ENCODE data around the gene SLC7A11.
A peak's percentile ranks its signal among the peaks of the same experiment; 100 is the strongest.

Gene SLC7A11

DNA sequence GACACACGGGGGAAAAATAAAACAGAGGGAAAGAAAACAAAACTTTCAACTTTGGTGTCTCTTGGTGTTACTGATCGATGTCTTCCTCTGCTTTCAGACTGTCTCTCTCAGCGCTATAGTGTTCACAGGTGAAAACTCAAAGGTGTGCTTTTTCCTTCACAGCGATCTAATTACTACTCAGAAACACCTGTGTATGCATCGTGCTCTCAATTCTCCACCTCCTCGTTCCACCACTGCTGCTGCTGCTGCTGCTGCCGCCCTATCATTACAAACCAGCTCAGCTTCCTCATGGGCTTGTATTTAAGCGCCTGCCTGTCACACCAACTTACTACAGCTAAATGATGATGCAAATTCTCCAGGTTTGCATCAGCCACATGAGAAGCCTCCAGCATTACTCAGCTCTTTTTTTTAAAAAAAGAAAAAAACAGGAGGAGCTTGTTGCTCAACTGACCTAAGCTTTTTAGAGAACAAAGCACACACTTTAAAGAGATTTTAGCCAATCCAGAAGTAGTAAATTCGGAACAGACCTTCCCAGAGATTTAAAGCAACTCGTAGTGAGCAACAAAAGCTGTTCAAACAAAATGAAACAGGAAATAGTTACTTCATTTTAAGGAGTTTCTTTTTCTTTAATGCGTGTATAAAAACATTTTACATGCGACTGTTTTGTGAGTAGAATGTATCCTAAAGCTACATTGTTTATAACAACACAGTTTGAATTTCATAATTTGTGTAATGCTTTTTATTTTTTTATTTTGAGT lies at the start of gene SLC7A11:
Gene SLC7A11 (minus strand): TSS at position 274 of the 758 bp plus-strand sequence. CDS start 280 bp downstream, outside the sequence.
- Histone ChIP-seq H3K9me3 (ENCODE audit: control insufficient read depth, insufficient read depth, low read length) (no peaks in the 10 kb centered on the region), H3K9ac (ENCODE audit: low read depth, low read length) (peak within 1 kb of the TSS; percentile 91), H3K4me3 (ENCODE audit: low read depth, low read length) (peak within 1 kb of the TSS; percentile 85), H3K27me3 (ENCODE audit: control insufficient read depth, insufficient read depth, low read length) (no peaks in the 10 kb centered on the region), H3K4me1 (ENCODE audit: control insufficient read depth, insufficient read depth, low read length) (peaks cover 12% of the 10 kb centered on the region), H3K36me3 (ENCODE audit: control insufficient read depth, insufficient read depth, low read length) (no peaks in the 10 kb centered on the region)

GRCh38 chr4:138291431-138291830 lies 49.3 kb upstream of the SLC7A11 start:
- Histone ChIP-seq H3K9me3 (ENCODE audit: control insufficient read depth, insufficient read depth, low read length) (no peaks in the 10 kb centered on the region), H3K4me3 (ENCODE audit: low read depth, low read length) (no peak overlapping the region), H3K4me1 (ENCODE audit: control insufficient read depth, insufficient read depth, low read length) (no peaks in the 10 kb centered on the region), H3K9ac (ENCODE audit: low read depth, low read length) (no peak overlapping the region), H3K36me3 (ENCODE audit: control insufficient read depth, insufficient read depth, low read length) (no peaks in the 10 kb centered on the region), H3K27me3 (ENCODE audit: control insufficient read depth, insufficient read depth, low read length) (no peaks in the 10 kb centered on the region)

GRCh38 chr4:138290805-138291204 lies 48.7 kb upstream of the SLC7A11 start:
- no peaks in the 10 kb centered on the region for H3K27me3 ChIP-seq (ENCODE audit: control insufficient read depth, insufficient read depth, low read length)
- no peaks in the 10 kb centered on the region for H3K4me1 ChIP-seq (ENCODE audit: control insufficient read depth, insufficient read depth, low read length)
- H3K9me3 ChIP-seq (ENCODE audit: control insufficient read depth, insufficient read depth, low read length): no peaks in the 10 kb centered on the region
- no peak overlapping the region for H3K9ac ChIP-seq (ENCODE audit: low read depth, low read length)
- H3K36me3 ChIP-seq (ENCODE audit: control insufficient read depth, insufficient read depth, low read length): no peaks in the 10 kb centered on the region
- H3K4me3 ChIP-seq (ENCODE audit: low read depth, low read length): no peak overlapping the region

DNA sequence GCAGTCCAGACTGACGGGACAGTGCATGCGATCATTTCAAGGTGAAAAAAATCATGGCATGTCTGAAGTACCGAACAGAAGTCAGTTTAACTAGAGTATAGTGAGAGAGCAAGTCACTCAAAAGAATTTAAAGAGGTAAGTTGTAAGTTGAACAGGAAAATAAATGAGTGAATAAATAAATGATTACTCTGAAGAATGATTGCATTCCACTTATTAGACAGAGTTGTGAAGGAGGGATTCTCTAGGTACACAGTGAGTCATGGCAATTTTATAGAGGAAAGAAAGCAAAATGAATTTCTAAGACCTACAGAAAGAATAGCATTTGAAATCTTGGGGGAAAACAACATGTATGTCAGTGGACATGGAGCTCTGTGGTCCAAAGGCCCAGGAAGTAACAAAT lies 37.1 kb upstream of the SLC7A11 start:
- no peaks in the 10 kb centered on the region for H3K4me1 ChIP-seq (ENCODE audit: control insufficient read depth, insufficient read depth, low read length)
- no peaks in the 10 kb centered on the region for H3K9me3 ChIP-seq (ENCODE audit: control insufficient read depth, insufficient read depth, low read length)
- H3K4me3 ChIP-seq (ENCODE audit: low read depth, low read length): no peak overlapping the region
- H3K27me3 ChIP-seq (ENCODE audit: control insufficient read depth, insufficient read depth, low read length): no peaks in the 10 kb centered on the region
- H3K9ac ChIP-seq (ENCODE audit: low read depth, low read length): no peak overlapping the region
- H3K36me3 ChIP-seq (ENCODE audit: control insufficient read depth, insufficient read depth, low read length): no peaks in the 10 kb centered on the region

GRCh38 chr4:138277133-138277532 lies 35.0 kb upstream of the SLC7A11 start:
- no peaks in the 10 kb centered on the region for H3K36me3 ChIP-seq (ENCODE audit: control insufficient read depth, insufficient read depth, low read length)
- no peak overlapping the region for H3K9ac ChIP-seq (ENCODE audit: low read depth, low read length)
- no peak overlapping the region for H3K4me3 ChIP-seq (ENCODE audit: low read depth, low read length)
- no peaks in the 10 kb centered on the region for H3K4me1 ChIP-seq (ENCODE audit: control insufficient read depth, insufficient read depth, low read length)
- no peaks in the 10 kb centered on the region for H3K27me3 ChIP-seq (ENCODE audit: control insufficient read depth, insufficient read depth, low read length)
- no peaks in the 10 kb centered on the region for H3K9me3 ChIP-seq (ENCODE audit: control insufficient read depth, insufficient read depth, low read length)

GRCh38 chr4:138275963-138276621 lies 33.9 kb upstream of the SLC7A11 start:
- H3K4me1 ChIP-seq (ENCODE audit: control insufficient read depth, insufficient read depth, low read length): no peaks in the 10 kb centered on the region
- no peak overlapping the region for H3K4me3 ChIP-seq (ENCODE audit: low read depth, low read length)
- no peaks in the 10 kb centered on the region for H3K27me3 ChIP-seq (ENCODE audit: control insufficient read depth, insufficient read depth, low read length)
- no peaks in the 10 kb centered on the region for H3K9me3 ChIP-seq (ENCODE audit: control insufficient read depth, insufficient read depth, low read length)
- H3K9ac ChIP-seq (ENCODE audit: low read depth, low read length): no peak overlapping the region
- no peaks in the 10 kb centered on the region for H3K36me3 ChIP-seq (ENCODE audit: control insufficient read depth, insufficient read depth, low read length)

DNA sequence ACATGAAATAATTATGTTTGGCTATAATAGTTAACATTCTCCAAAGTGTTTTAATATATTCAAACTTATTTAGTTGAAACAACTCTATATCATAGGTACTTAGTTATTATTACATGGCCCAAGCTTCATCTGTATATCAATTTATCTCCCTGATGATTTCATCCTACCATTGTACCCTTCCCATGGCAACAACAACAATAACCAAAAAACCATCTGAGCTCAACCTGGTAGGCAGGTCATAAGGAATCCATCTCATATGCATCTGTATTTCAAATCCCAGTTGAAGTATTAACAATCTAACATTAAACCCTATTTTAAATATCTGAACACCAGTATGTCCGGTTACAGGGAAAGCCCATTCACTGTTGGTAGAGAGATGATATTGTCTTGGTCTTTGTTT lies 33.1 kb upstream of the SLC7A11 start:
- no peaks in the 10 kb centered on the region for H3K27me3 ChIP-seq (ENCODE audit: control insufficient read depth, insufficient read depth, low read length)
- H3K36me3 ChIP-seq (ENCODE audit: control insufficient read depth, insufficient read depth, low read length): no peaks in the 10 kb centered on the region
- no peaks in the 10 kb centered on the region for H3K9me3 ChIP-seq (ENCODE audit: control insufficient read depth, insufficient read depth, low read length)
- H3K9ac ChIP-seq (ENCODE audit: low read depth, low read length): no peak overlapping the region
- H3K4me3 ChIP-seq (ENCODE audit: low read depth, low read length): no peak overlapping the region
- no peaks in the 10 kb centered on the region for H3K4me1 ChIP-seq (ENCODE audit: control insufficient read depth, insufficient read depth, low read length)

- H3K27me3 ChIP-seq (ENCODE audit: control insufficient read depth, insufficient read depth, low read length): no peaks in the 10 kb centered on the region
- no peaks in the 10 kb centered on the region for H3K9me3 ChIP-seq (ENCODE audit: control insufficient read depth, insufficient read depth, low read length)
- H3K4me3 ChIP-seq (ENCODE audit: low read depth, low read length): no peak overlapping the region
- H3K36me3 ChIP-seq (ENCODE audit: control insufficient read depth, insufficient read depth, low read length): no peaks in the 10 kb centered on the region
- H3K9ac ChIP-seq (ENCODE audit: low read depth, low read length): no peak overlapping the region
- no peaks in the 10 kb centered on the region for H3K4me1 ChIP-seq (ENCODE audit: control insufficient read depth, insufficient read depth, low read length)
Observed at GRCh38 chr4:138269175-138269574, 27.0 kb upstream of the SLC7A11 start.

DNA sequence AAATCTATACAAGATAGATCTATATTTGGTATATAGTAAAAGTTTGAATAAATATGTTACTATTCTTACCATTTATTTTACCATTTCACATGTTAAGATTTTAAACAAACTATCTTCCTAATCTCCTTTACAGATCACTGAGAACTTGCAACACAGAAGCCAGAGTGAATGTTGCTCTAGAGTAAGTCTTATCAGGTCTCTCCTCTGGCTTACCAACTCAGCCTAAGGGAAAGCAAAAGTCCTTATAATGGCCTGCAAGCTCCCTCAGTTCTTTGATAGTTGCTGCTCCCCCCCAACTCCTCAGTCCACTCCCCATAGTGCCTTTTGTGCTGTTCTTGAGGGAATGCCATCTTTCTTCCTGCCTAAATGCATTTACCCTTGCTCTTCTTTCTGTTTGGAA lies 25.7 kb upstream of the SLC7A11 start:
- Histone ChIP-seq H3K36me3 (ENCODE audit: control insufficient read depth, insufficient read depth, low read length) (no peaks in the 10 kb centered on the region), H3K9me3 (ENCODE audit: control insufficient read depth, insufficient read depth, low read length) (no peaks in the 10 kb centered on the region), H3K27me3 (ENCODE audit: control insufficient read depth, insufficient read depth, low read length) (no peaks in the 10 kb centered on the region), H3K4me3 (ENCODE audit: low read depth, low read length) (no peak overlapping the region), H3K9ac (ENCODE audit: low read depth, low read length) (no peak overlapping the region), H3K4me1 (ENCODE audit: control insufficient read depth, insufficient read depth, low read length) (no peaks in the 10 kb centered on the region)

DNA sequence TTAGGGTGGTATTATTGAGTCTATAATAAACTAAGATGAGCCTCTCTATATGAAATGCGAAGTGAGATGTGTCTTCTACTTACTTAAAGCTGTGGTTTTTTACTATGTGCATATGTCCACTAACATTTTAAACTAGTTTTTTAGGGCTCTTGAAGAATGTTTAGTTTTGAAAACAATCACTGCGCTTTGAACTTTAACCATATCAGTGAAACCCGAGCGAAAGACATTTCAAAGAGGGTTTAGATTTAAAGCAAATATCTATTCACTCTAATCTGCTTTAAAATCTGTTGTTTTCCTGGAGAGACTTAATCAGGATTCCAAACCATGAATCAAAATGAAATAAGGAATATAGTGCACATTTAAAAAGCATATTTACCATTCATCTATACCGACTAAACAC lies 24.8 kb upstream of the SLC7A11 start:
- H3K9ac ChIP-seq (ENCODE audit: low read depth, low read length): no peak overlapping the region
- H3K27me3 ChIP-seq (ENCODE audit: control insufficient read depth, insufficient read depth, low read length): no peaks in the 10 kb centered on the region
- H3K4me3 ChIP-seq (ENCODE audit: low read depth, low read length): no peak overlapping the region
- no peaks in the 10 kb centered on the region for H3K36me3 ChIP-seq (ENCODE audit: control insufficient read depth, insufficient read depth, low read length)
- no peaks in the 10 kb centered on the region for H3K9me3 ChIP-seq (ENCODE audit: control insufficient read depth, insufficient read depth, low read length)
- no peaks in the 10 kb centered on the region for H3K4me1 ChIP-seq (ENCODE audit: control insufficient read depth, insufficient read depth, low read length)

GRCh38 chr4:138263247-138263816 lies 21.2 kb upstream of the SLC7A11 start:
- Histone ChIP-seq H3K4me3 (ENCODE audit: low read depth, low read length) (no peak overlapping the region), H3K36me3 (ENCODE audit: control insufficient read depth, insufficient read depth, low read length) (no peaks in the 10 kb centered on the region), H3K4me1 (ENCODE audit: control insufficient read depth, insufficient read depth, low read length) (no peaks in the 10 kb centered on the region), H3K9ac (ENCODE audit: low read depth, low read length) (no peak overlapping the region), H3K27me3 (ENCODE audit: control insufficient read depth, insufficient read depth, low read length) (no peaks in the 10 kb centered on the region), H3K9me3 (ENCODE audit: control insufficient read depth, insufficient read depth, low read length) (no peaks in the 10 kb centered on the region)

DNA sequence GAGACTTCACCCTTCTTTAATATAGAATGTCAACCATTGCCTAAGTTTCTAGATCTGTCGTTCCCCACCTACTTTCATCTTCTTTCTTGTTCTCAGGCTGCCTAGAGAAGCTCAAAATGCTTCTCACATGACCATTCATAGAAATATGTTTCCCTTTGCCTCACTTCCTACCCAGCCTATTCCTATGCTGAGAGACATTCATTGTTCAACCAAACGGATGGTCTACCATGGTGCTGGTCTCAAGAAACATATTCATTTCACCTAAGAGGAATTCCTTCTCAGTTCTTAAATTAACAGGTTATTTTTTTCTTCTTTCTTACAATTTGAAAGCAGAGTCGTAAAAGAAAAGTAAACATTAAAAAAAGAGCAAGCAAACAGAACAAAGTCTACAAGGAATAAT lies 20.3 kb upstream of the SLC7A11 start:
- Histone ChIP-seq H3K36me3 (ENCODE audit: control insufficient read depth, insufficient read depth, low read length) (no peaks in the 10 kb centered on the region), H3K9me3 (ENCODE audit: control insufficient read depth, insufficient read depth, low read length) (no peaks in the 10 kb centered on the region), H3K4me3 (ENCODE audit: low read depth, low read length) (no peak overlapping the region), H3K4me1 (ENCODE audit: control insufficient read depth, insufficient read depth, low read length) (no peaks in the 10 kb centered on the region), H3K9ac (ENCODE audit: low read depth, low read length) (no peak overlapping the region), H3K27me3 (ENCODE audit: control insufficient read depth, insufficient read depth, low read length) (no peaks in the 10 kb centered on the region)

Data from iPS-15b (cell line).